GM18873 (cell line): Measurements from ENCODE around the gene PVALEF.

Source experiments
- ATAC-seq: cut with Tn5 transposase; IDR thresholded peaks from one replicate; pipeline ENCODE4 v1.9.1; 2021; ENCODE audit warnings: mild to moderate bottlenecking, moderate library complexity, moderate number of reproducible peaks; ENCODE audit not compliant: unreplicated experiment, low FRiP score

Gene PVALEF

DNA sequence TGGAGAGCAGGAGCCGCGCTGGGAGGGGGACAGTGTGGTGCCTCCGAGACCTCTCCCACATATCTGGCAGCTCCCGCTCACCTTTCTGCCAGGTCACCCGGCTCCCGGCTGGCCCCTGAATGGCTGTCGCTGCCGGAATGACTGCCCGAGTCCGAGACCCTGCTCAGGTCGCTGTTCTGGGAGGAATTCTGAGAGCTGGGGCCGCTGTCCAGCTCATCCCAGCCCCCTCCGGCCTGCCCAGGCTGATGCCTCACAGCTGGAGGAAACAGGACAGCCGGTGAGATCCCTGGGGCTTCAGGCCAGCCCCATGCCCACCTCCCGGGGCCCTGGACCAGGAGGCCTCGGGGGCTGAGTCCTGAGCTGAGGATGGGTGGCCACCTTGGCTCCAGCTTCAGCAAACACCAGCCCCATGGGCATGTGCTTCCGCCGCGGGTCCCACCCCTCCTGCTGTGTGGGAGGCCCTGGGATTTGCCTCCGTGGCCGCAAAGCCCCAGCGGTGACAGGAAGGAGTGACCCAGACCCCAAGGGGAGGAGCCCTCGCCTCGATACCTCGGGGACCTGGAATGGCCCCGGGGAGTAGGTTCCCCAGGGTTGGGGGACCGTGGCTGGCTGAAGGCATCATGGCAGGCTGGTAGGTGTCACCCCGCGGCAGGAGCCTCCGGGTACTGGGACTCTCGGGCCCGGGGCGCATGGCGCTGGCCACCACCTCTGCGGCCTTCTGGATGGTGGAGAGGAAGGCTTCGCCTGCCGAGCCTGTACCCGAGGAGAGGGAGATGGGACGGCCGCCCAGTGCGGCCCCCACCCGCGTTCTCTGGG, 66.7 kb downstream of the PVALEF start:
- no peak for ATAC-seq
